SIG-M5 (cell line): ENCODE measurements around the gene FTH1.

Source experiments
- DNase-seq: peaks from one replicate; lab custom pipeline; 2025; lab: John Stamatoyannopoulos, UW

The FTH1 gene

DNA sequence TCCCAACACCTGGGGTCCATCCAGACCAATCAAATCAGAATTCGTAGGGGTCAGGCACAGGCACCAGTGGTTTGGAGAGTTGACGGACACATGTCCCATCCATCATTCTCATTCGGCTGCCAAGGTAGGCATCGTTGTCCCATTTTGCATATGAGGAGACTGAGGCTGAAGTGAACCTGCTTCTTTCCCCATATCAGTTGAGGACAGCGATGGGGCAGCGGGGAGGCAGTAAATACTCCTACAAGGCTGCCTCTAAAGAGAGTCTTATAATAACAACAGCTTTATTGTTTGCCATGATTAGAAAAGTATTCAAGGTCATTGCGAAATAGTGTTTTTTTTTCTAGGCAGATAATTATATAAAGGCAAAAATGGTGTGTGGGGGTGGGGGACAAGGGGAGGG is 18.9 kb downstream of the FTH1 start:
- DNase-seq = no peak

DNA sequence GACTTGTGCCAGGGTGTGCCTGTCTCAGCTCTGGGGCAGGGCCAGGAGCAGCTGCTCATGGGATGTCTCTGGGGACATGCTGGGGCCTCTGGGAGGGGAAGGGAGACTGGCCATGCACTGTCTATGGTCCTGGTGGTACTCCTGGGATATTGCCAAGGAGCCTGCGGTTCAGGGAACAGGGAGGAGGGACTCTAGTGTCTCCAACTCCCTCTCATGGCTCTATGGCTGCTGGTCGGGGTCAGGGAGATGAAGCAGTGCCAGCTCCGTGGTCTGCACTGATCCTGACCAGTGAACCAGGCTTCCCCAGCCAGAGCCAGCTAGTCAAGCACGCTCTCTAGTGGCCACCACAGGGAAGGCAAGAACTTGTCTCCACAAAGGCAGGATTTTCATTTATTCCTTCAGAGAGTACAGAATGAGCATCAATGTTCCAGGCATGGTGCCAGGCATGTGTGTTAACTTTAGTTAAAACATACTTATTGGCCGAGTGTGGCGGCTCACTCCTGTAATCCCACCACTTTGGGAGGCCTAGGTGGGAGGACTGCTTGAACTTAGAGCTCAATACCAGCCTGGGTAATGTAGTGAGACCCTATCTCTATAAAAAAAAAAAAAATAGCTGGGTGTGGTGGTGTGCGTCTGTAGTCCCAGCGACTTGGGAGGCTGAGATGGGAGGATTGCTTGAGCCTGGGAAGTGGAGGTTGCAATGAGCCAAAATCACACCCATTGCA is 19.8 kb downstream of the FTH1 start:
- peak; percentile 8 for DNase-seq

DNA sequence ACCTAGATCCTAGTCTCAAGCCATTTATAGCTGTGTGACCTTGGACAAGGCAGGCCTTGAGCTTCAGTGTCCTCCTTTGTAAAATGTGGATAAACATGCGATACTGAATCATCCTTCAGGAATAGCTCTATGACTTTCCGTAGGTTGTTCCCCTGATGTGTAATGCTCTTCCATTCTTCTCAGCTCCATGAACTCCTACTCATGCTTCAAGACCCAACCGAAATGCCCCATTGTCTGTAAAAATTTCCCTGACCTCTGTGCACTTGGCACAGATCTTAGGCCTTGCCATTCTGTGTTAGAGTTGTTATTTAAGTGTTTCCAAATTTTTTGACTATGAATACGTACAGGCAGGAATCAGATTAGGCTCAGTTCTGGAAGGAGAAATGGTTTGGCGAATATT is 20.5 kb downstream of the FTH1 start:
- DNase-seq = no peak

DNA sequence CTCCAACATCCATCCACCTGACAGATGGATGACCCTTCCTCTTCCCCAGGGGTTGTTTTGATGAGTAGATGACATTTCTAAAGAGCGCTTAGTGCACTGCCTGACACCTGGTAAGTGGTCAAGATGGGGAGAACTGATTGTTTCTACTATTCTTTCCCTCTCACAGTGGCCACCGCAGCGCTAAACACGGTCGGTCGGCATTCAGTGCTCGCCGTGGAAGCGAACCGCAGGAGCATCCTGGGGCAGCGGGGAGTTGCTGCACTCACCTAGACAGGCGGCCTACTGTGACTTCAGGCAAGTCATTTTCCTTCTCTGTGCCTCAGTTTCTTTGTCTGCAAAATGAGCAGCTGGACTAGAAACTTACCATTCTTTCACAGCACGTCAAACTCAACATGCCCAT is 22.2 kb downstream of the FTH1 start:
- no peak for DNase-seq

DNA sequence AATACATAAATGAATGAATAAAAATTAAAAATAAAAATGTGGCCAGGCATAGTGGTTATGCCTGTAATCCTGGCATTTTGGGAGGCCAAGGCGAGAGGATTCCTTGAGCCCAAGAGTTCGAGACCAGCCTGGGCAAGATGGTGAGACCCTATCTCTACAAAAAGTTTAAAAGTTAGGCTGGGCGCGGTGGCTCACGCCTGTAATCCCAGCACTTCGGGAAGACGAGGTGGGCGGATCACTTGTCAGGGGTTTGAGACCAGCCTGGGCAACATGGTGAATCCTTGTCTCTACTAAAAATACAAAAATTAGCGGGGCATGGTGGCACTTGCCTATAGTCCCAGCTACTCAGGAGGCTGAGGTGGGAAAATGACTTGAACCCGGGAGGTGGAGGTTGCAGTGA is 27.0 kb downstream of the FTH1 start:
- no peak for DNase-seq

DNA sequence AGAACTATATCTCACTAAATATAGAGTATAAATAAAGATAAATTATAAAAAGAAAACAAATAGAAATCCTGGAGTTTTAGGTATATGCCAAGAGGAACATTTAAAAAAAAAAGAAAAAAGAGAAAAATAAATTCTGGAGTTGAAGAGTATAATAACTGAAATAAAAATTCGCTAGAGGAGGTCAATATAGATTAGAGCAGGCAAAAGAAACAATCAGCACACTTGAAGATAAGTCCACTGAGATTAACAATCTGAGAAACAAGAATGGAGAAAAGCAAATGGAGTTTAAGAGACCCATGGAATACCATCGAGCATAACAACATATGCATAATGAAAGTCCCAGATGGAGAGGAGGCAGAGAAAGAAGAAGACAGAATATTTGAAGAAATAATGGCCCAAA is 31.6 kb downstream of the FTH1 start:
- DNase-seq = no peak

DNA sequence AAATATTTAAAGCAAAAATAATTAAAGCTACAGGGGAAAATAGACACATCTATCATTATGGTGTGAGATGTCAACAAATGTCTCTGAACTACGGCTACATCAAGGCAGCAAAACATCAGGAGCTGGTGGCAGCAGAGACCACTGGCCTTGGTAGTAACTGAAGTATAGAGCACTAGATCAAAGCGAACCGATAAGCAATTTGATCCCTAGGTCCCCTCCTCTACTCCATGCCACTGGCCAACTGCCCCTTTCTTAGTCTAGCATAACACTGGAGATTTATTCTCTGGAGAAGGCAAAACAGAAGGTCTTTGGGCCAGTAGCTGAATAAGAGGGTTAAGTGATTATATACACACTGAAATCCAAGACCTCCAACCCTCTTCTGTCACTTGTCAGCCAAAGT is 36.5 kb downstream of the FTH1 start:
- DNase-seq = no peak

DNA sequence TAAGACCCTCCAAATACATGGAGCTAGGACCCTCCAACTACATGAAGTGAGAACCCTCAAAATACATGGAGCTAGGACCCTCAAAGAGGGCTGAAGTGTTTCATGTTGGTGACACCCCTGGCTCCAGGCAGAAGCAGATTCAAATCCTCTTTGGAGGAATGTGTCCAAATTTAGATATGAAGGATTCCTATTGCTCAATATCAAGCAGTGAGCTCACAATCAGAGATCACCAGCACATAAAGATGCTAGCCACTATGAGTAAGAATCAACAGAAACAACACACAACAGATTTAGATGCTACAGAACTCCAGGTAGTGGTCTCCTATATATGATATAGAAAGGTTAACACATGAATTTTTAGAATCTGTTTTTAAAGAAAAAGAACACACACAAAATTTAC is 38.8 kb downstream of the FTH1 start:
- no peak for DNase-seq

DNA sequence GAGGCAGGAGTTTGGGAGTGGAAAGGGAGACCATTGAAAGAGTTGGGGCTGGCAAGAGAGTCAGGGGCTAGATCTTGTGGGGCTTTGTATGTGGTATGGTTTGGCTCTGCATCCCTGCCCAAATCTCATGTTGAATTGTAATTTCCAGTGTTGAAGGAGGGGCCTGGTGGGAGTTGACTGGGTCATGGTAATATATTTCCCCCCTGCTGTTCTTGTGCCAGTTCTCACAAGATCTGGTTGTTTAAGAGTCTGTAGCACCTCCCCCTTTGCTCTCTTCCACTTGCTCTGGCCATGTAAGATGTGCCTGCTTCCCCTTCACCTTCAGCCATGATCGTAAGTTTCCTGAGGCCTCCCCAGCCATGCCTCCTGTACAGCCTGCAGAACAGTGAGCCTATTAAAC is 39.9 kb downstream of the FTH1 start:
- DNase-seq = no peak

DNA sequence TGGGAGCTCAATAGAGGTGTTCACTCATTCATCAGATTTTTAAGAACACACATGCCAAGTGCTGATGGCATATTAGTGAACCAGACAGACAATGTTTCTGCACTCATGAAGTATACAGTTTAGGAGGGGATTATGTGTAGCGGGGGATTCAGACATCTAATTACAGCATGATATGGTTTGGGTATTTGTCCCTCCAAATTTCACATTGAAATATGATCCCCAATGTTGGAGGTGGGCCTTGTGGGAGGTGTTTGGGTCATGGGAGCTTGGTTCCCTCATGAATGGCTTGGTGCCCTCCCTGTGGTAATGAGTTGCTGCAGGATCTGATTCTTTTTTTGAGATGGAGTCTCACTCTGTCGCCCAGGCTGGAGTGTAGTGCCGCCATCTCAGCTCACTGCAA is 41.2 kb downstream of the FTH1 start:
- no peak for DNase-seq

DNA sequence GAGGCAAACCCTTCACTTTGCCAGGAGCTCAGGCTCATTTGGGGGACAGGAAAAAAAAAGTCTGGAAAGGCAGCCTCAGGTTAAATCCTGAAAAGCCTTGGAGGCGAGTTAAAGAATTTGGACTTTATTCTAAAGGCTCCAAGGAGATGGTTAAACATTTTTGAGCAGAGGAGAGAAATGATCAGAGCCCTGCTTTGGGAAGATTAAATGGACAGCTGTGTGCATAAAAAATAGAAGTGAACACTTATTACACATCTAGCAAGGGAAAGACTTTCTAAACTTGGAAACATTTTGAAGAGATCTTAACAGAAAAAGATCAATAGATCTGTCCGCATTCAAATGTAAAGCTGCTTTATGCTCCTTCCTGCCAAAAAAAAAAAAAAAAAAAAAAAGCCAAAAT is 41.7 kb downstream of the FTH1 start:
- no peak for DNase-seq

DNA sequence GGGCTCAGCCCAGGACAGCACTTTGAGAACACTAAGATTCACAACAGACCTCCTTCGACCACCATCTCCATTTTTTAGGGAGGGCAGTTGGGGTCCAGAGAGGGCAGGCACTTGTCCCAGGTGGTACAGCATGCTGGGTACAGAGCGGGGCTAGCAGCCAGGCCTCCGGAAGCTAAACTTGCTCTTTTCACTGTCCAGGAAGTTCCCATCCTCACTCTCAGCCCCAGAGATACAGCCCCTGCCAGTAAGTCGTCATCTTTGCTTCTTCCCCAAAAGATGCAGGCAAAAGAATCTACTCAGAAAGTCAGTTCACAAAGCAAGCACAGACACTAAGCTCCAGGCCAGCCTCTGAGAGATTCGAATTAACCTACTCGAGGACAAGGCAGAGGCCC is 43.4 kb downstream of the FTH1 start:
- no peak for DNase-seq

DNA sequence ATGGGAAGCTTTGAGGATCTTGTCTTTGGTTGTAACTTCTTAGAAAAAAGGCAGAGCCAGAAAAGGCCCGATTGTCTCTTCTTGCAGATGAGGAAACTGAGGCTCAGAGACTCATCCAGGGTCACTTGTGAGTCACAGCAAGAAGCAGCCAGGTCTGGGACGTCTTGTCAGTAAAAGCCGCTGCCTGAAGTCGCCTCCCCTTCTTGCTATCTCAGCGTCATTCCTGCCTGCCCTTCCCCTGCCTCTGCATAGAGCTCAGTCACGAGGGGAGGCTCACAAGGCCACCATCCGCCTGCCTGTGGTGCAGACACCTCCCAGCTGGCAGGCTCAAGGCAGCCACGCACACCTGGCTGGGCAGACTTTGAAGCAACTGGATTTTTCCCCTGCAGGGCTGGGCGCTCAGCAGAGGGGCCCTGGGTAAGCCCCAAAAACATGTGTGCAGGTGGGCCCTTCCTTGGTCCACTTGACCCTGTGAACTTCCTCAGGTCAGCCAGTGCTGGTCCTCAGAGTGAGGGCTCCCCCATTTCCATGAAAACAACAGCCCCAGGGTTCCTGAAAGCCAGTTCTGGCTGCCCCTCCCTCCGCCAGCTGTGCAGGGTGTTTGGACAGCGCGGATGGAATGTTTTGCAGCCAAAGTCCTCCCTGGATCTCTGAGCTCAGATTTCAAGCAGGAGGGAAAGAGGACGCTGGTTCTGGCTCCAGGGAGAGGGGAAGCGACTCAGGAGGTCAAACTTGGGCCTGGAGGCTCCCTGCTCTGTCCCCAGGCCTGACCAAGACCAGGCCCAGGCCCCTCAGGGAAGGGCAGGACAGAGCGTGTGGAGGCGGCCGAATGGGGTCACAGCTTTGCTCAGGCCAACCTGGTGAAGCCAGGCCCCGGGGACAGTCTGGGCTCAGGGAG is 44.0 kb downstream of the FTH1 start:
- DNase-seq = no peak

DNA sequence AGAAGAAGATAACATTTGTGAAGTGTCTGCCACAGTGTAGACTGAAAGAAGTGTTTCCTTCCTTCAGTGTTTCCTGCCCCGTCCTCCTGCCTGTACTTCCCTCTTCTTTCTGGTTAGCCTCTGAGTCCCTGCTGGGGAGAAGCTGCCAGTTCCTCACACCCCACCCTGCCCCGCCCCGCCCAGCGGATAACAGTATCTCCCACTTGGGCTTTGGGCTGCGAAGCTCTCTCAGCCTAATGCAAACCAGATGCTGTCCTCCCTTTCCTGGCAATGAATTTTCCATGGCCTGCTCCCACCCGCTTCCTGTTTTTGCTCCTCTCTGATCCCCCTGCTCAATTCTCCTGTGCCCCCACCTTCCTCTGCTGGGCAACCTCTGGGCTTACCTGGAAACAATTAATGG is 44.9 kb downstream of the FTH1 start:
- peak; percentile 23 for DNase-seq

DNA sequence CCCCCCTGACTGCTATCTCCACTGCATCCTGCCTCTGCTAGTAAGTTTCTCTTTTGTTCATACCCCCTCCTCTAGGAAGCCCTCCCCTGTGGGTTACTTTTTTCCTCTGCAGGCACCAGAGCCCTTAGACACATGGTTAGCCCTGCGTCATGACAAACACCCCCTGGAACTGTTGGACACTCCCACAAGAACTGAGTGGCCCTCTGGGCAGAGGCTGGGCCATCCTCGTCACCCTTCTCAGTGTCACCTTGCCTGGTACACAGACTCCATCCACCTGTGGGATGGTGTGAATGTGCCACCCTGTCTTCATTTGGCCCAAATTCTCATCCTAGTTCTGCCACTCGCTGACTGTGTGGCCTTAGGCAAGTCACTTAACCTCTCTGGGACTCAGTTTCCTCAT is 46.0 kb downstream of the FTH1 start:
- DNase-seq = no peak

DNA sequence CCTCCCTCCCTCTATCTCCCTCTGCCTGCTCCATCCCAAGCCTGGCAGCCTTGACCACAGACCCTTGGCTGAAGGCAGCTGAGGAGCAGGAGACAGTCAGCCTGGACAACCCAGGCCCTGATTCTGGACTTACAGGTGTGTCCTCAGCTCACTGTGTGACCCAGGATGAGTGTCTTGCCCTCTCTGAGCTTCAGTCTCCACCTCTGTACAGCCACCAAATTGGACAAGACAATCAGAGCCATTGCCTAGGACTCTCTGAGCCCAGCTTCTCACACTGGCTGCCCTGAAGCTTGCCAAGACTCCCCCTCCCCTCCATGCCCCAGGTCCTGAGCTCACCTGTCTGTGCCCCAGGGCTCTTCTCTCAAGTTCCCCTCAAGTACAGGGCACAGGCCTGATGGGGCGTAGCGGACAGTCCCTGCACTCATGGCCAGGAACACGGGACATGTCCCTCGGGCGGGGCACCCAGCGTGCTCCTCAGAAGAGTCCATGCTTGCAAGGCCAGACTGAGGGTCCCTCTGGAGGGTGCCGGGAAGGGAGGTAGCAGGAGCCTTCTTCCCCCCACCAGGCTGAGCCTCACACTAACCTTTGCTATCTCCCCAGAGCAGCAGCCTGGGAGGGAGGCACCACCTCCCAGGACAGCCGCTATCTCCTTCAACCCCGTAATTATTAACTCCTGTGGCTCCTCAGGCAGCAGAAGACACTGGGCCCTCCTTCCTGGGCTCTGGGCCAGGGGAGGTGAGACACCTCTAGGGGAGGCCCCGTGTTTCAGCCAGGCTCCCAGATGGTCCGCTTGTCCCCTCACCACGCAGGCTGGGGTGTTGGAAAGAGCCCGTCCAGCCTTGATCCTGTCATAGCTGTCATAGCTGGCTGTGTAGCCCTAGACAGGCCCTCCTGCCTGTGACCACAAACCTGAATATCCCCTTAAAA is 47.5 kb downstream of the FTH1 start:
- DNase-seq = no peak

DNA sequence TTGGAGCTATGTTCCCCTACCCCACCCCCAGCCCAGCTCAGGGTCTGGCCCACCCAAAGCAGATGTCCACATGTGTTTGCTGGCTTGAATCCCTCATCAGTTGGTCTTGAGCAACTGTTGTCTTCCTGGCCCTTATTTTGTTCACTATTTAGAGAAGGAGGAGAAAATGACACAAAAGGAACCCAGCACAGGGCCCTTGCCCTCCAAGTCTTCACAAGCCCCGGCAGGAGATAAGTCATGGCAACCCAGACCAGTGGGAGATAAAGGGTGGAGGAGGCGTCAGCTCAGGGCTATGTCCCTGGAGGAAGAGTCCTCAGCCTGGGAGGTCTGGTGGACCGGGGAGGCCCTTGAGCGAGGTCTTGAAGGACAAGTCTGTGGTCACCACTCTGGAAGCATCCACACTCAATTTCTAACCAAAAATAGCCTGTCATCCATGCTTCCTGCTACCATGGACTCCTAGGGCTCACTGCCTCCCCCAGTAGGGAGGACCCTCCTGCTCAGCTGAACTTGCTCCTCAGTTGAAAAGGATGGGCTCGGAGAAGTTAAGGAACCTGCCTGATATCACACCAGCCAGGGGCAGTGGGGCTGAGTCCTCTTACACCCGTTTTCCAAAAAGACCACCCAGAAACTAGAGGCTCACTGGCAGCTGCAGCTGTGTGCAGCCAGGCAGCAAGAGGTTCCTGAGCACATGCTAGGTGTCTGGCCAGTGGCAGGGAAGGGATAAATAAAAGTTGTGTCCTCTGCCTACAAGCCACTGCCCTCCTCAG is 48.3 kb downstream of the FTH1 start:
- no peak for DNase-seq

DNA sequence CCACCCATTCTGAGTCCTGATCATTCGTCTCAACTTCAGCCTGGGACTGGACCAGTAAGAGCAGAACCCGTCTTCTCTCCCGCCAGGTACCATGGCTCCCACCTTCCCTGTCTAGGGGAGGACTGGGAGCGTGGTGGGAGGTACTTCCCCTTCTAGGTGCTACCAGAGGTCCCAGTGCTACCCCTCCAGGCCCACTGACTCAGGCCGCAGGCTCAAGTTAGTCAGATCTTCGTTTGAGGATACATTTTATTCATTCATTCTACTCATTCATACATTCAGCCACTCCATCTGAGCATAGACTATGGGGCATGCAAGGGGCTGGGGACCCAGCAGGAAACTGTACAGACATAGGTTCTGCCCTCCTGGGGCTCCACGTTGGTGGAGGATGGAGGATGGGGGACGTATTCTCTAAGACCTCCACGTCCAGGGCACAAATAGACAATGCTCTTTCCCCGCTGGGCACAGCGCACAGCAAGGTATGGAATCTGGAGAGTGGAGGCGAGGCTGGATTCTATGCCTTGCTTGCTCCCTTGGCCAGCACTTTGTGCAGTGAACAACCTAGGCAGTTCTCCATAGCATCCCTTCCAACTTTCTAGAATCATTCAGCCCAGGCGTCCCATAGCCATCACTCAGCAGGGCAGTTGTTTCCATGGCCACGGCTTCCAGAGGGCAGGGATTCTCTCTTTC is 49.0 kb downstream of the FTH1 start:
- DNase-seq = no peak

DNA sequence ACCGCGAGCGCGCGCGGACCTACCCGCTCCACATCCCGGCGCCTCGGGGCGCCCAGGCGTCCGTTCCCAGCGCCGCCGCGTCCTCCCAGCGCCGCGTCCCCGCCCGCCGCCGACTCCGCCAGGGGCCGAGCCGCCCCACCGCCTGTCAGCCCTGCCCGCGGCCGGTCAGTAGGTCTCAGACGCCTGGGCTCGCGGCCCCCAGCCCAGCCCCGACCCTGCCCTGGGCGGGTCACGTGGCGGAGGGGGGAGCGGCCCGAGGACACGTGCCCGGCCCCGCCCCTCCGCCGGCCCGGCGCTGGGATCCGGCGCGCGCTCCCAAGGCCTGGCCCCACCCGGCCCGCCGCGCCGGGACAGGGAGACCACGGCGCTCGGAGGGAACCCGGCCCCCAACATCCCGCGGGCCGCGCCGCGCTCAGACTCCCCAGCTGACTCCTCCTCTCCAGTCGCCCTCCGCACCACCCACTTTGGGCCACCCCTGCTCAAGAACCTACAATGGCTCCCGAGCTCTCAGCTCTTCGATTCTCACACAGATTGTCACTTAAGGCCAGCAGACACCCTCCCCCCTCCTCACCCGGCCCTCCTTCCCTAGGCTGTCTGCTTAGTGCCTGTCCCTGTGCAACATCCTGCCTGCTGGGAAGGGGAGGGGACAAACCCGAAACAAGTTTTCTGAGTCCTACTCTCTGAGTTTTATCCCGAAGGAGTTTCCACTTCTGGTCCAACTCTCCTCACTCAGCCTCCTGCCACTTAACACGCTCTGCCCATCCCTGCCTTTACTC is 49.9 kb downstream of the FTH1 start, which contains the start of gene RAB3IL1:
TSS of gene RAB3IL1 (minus strand) at position 233 of the 776 bp plus-strand sequence. CDS start at position 34, 199 bp downstream.
- DNase-seq = no peak

DNA sequence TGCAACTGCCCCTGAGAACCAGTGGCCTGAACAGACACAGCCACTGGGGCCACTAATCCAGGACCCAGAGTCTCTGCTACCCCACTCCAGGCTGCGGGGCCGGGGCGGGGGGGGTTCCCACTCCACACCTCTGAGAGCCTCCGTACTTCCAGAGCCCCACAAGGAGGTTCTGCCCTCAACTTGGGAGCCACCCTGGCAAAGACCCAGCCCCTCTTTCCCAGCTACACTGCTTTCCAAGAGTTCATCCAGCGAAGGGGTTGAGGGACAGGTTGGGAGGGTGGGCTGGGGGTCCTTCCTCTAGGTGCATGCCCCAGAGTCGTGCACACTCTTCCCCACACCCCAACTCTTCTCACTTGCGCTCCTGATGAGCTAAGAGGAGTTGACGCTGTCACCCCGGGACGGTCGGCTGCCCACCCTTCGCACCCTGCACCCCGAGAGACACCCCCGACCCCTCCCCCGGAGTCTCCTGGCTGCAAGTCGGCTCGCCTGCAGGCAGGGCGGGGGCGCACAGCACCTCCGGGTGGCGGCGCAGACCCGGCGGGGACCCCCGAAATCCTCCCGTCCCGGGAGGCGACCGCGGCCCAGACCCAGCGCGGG is 50.6 kb downstream of the FTH1 start:
- no peak for DNase-seq
